ENCODE data around the gene NLGN1. TPM values are rescaled to one million over a fixed set of nuclear protein-coding genes. Genes with fewer than 3 reads are reported as not detected.

Gene NLGN1
- total and polyA plus RNA-seq, 2 experiments from 2014 or later = 14.3 to 20.1 TPM

- no peak for DNase-seq
- Histone ChIP-seq H3K27me3 (replicated peaks; ENCODE audit: insufficient read depth) (no peaks in the 10 kb centered on the region), H3K9ac (no peak overlapping the region), H3K4me2 (ENCODE audit: unreplicated experiment) (no peak overlapping the region), H3K4me1 (ENCODE audit: insufficient read depth) (peaks cover 33% of the 10 kb centered on the region), H3K9me3 (ENCODE audit: low read depth) (no peaks in the 10 kb centered on the region), H3K9me2 (ENCODE audit: insufficient read depth) (peaks cover 4% of the 10 kb centered on the region; the same call in 1 of the 2 replicates), H3K79me2 (ENCODE audit: insufficient read depth) (no peaks in the 10 kb centered on the region), H3K4me3 (no peak overlapping the region), H4K20me1 (ENCODE audit: insufficient read depth) (no peaks in the 10 kb centered on the region), H3F3A (ENCODE audit: insufficient read depth) (peaks cover 30% of the 10 kb centered on the region), H3K27ac (no peak overlapping the region), H2AFZ (no peak overlapping the region), H3K36me3 (ENCODE audit: low read depth) (no peaks in the 10 kb centered on the region)
- 84 to 87% methylated on average over 2 of the region's 2 CpGs for WGBS, 2 experiments (ENCODE audit: low coverage in 1 of 2, low lambda C conversion rate in 2 of 2, missing lambda C conversion rate in 2 of 2)
- TF ChIP-seq EZH2 (IDR thresholded peaks at IDR 0.05; ENCODE audit: insufficient read depth, poor library complexity, severe bottlenecking) (no peak), EZH2phosphoT487 (IDR thresholded peaks at IDR 0.05; ENCODE audit: insufficient read depth, low read depth) (no peak)
- in situ Hi-C loops (cut with MboI) = no loop called here
Measured at GRCh38 chr3:174332391-174332790, 934.8 kb downstream of the NLGN1 start.

- 85 to 94% methylated on average over 2 of the region's 2 CpGs for WGBS, 2 experiments (ENCODE audit: low coverage in 1 of 2, low lambda C conversion rate in 2 of 2, missing lambda C conversion rate in 2 of 2)
Measured at GRCh38 chr3:174333640-174334039, 936.1 kb downstream of the NLGN1 start.

GRCh38 chr3:174334111-174334510 is 936.6 kb downstream of the NLGN1 start:
- Histone ChIP-seq H4K20me1 (ENCODE audit: insufficient read depth) (no peaks in the 10 kb centered on the region), H3K27me3 (replicated peaks; ENCODE audit: insufficient read depth) (no peaks in the 10 kb centered on the region), H3K79me2 (ENCODE audit: insufficient read depth) (no peaks in the 10 kb centered on the region), H3K4me1 (ENCODE audit: insufficient read depth) (peaks cover 19% of the 10 kb centered on the region), H3K9ac (no peak overlapping the region), H3K9me2 (ENCODE audit: insufficient read depth) (no peaks in the 10 kb centered on the region), H3F3A (ENCODE audit: insufficient read depth) (peaks cover 19% of the 10 kb centered on the region), H3K4me3 (no peak overlapping the region), H3K4me2 (ENCODE audit: unreplicated experiment) (no peak overlapping the region), H2AFZ (no peak overlapping the region), H3K9me3 (ENCODE audit: low read depth) (no peaks in the 10 kb centered on the region), H3K36me3 (ENCODE audit: low read depth) (no peaks in the 10 kb centered on the region), H3K27ac (no peak overlapping the region)
- 90 to 92% methylated on average over 3 of the region's 3 CpGs for WGBS, 2 experiments (ENCODE audit: low coverage in 1 of 2, low lambda C conversion rate in 2 of 2, missing lambda C conversion rate in 2 of 2)
- TF ChIP-seq EZH2 (IDR thresholded peaks at IDR 0.05; ENCODE audit: insufficient read depth, poor library complexity, severe bottlenecking) = no peak
- no peak for TF ChIP-seq EZH2phosphoT487 (IDR thresholded peaks at IDR 0.05; ENCODE audit: insufficient read depth, low read depth)
- in situ Hi-C loops (cut with MboI) = no loop called here
- no peak for DNase-seq

More at GRCh38 chr3:174333640-174334039, 936.1 kb downstream of the NLGN1 start:
- no peaks in the 10 kb centered on the region for H3K9me2 ChIP-seq (ENCODE audit: insufficient read depth)
- H3K9me3 ChIP-seq (ENCODE audit: low read depth) = no peaks in the 10 kb centered on the region
- H3K27me3 ChIP-seq (replicated peaks; ENCODE audit: insufficient read depth) = no peaks in the 10 kb centered on the region
- no peaks in the 10 kb centered on the region for H3K79me2 ChIP-seq (ENCODE audit: insufficient read depth)
- H3K4me1 ChIP-seq (ENCODE audit: insufficient read depth) = peaks cover 24% of the 10 kb centered on the region
- in situ Hi-C loops (cut with MboI) = no loop called here
- H2AFZ ChIP-seq = no peak overlapping the region
- no peaks in the 10 kb centered on the region for H3K36me3 ChIP-seq (ENCODE audit: low read depth)
- DNase-seq = no peak
- no peak overlapping the region for H3K4me3 ChIP-seq
- TF ChIP-seq EZH2 (IDR thresholded peaks at IDR 0.05; ENCODE audit: insufficient read depth, poor library complexity, severe bottlenecking) (no peak), EZH2phosphoT487 (IDR thresholded peaks at IDR 0.05; ENCODE audit: insufficient read depth, low read depth) (no peak)
- H3K27ac ChIP-seq = no peak overlapping the region
- peaks cover 24% of the 10 kb centered on the region for H3F3A ChIP-seq (ENCODE audit: insufficient read depth)
- no peaks in the 10 kb centered on the region for H4K20me1 ChIP-seq (ENCODE audit: insufficient read depth)
- H3K4me2 ChIP-seq (ENCODE audit: unreplicated experiment) = no peak overlapping the region
- no peak overlapping the region for H3K9ac ChIP-seq

- H2AFZ ChIP-seq = no peak overlapping the region
- TF ChIP-seq EZH2phosphoT487 (IDR thresholded peaks at IDR 0.05; ENCODE audit: insufficient read depth, low read depth) (no peak), EZH2 (IDR thresholded peaks at IDR 0.05; ENCODE audit: insufficient read depth, poor library complexity, severe bottlenecking) (no peak)
- H3F3A ChIP-seq (ENCODE audit: insufficient read depth) = peaks cover 7% of the 10 kb centered on the region
- in situ Hi-C loops (cut with MboI) = no loop called here
- no peak overlapping the region for H3K4me3 ChIP-seq
- H3K9me3 ChIP-seq (ENCODE audit: low read depth) = no peaks in the 10 kb centered on the region
- no peaks in the 10 kb centered on the region for H3K79me2 ChIP-seq (ENCODE audit: insufficient read depth)
- no peaks in the 10 kb centered on the region for H3K27me3 ChIP-seq (replicated peaks; ENCODE audit: insufficient read depth)
- no peak overlapping the region for H3K27ac ChIP-seq
- H3K9ac ChIP-seq = no peak overlapping the region
- H3K4me2 ChIP-seq (ENCODE audit: unreplicated experiment) = no peak overlapping the region
- H3K4me1 ChIP-seq (ENCODE audit: insufficient read depth) = peaks cover 7% of the 10 kb centered on the region
- H4K20me1 ChIP-seq (ENCODE audit: insufficient read depth) = no peaks in the 10 kb centered on the region
- DNase-seq = no peak
- no peaks in the 10 kb centered on the region for H3K9me2 ChIP-seq (ENCODE audit: insufficient read depth)
- no peaks in the 10 kb centered on the region for H3K36me3 ChIP-seq (ENCODE audit: low read depth)
- 94 to 100% methylated on average over 1 of the region's 1 CpG for WGBS, 2 experiments (ENCODE audit: low coverage in 1 of 2, low lambda C conversion rate in 2 of 2, missing lambda C conversion rate in 2 of 2)
Measured at GRCh38 chr3:174335324-174335723, 937.8 kb downstream of the NLGN1 start.

GRCh38 chr3:174335910-174336309 is 938.4 kb downstream of the NLGN1 start:
- no peaks in the 10 kb centered on the region for H3K36me3 ChIP-seq (ENCODE audit: low read depth)
- no peaks in the 10 kb centered on the region for H3K9me3 ChIP-seq (ENCODE audit: low read depth)
- no peak overlapping the region for H2AFZ ChIP-seq
- in situ Hi-C loops (cut with MboI) = no loop called here
- no peak overlapping the region for H3K9ac ChIP-seq
- no peaks in the 10 kb centered on the region for H3K79me2 ChIP-seq (ENCODE audit: insufficient read depth)
- H3K4me2 ChIP-seq (ENCODE audit: unreplicated experiment) = no peak overlapping the region
- TF ChIP-seq EZH2phosphoT487 (IDR thresholded peaks at IDR 0.05; ENCODE audit: insufficient read depth, low read depth) = no peak
- no peak for TF ChIP-seq EZH2 (IDR thresholded peaks at IDR 0.05; ENCODE audit: insufficient read depth, poor library complexity, severe bottlenecking)
- peaks cover 1% of the 10 kb centered on the region for H3F3A ChIP-seq (ENCODE audit: insufficient read depth)
- DNase-seq = no peak
- no peaks in the 10 kb centered on the region for H3K27me3 ChIP-seq (replicated peaks; ENCODE audit: insufficient read depth)
- H3K4me1 ChIP-seq (ENCODE audit: insufficient read depth) = peaks cover 1% of the 10 kb centered on the region
- H3K9me2 ChIP-seq (ENCODE audit: insufficient read depth) = no peaks in the 10 kb centered on the region
- H3K4me3 ChIP-seq = no peak overlapping the region
- H4K20me1 ChIP-seq (ENCODE audit: insufficient read depth) = no peaks in the 10 kb centered on the region
- no peak overlapping the region for H3K27ac ChIP-seq

Small RNAs within 50 kb of the gene (small RNA-seq; reads per million reads assigned to genes)
- not detected for gene RN7SKP234 (ENCODE audit: low read depth, low replicate concordance)

Data from GM23248 (cell line).